Esophagus squamous epithelium (tissue), 4 donors: ENCODE data around the gene PEAK3.

Experiments used
- CTCF ChIP-seq, 6 experiments: fragments of 450-650 bp in 4 of 6; fragments of 200-600 bp in 2 of 6; sonication (generic) in 2 of 6; IDR thresholded peaks; one replicate each; pipeline ENCODE4 v1.5.1; 2016 to 2019; ENCODE audit warnings: antibody characterized with exemption in 6 of 6, mild to moderate bottlenecking in 4 of 6, moderate library complexity in 4 of 6
- POLR2A ChIP-seq, 4 donors: fragments of 450-650 bp; IDR thresholded peaks; one replicate each; pipeline ENCODE4 v1.6.1; 2017; ENCODE audit warnings: antibody characterized with exemption in 4 of 4, mild to moderate bottlenecking in 4 of 4, moderate library complexity in 3 of 4

GRCh38 chr19:2229103-2230032 is 52.6 kb downstream of the PEAK3 start:
- TF ChIP-seq CTCF (IDR thresholded peaks at IDR 0.05) (no peak), POLR2A (IDR thresholded peaks at IDR 0.05) (no peak)
